ENCODE data around the gene TWF2.

TWF2 gene

GRCh38 chr3:52230889-52231499, 8.0 kb downstream of the TWF2 start:
- H3K9me3 ChIP-seq (ENCODE audit: insufficient read depth, low read length) = no peaks in the 10 kb centered on the region
- H3K36me3 ChIP-seq (ENCODE audit: low read length) = no peaks in the 10 kb centered on the region

DNA sequence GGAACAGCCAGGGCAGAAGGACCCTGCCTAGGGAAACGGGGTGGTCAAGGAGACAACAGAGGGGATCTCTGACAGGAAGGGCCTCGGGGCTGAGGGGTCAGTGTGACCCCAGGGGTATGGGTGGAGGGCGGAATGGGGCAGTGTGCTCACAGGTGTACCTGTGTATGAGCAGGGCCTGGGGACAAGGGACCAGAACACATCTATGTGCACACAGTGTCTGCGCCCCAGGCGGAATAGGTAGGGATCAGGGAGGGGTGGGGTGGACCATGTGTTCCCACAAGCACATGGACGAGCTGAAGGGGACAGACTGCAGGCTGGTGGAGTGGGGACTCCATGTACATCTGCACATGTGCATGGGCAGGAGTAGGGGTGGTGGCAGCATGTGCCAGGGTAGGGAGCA, 8.5 kb downstream of the TWF2 start:
- no peak overlapping the region for H2AFZ ChIP-seq (ENCODE audit: low read depth, low read length, severe bottlenecking)
- no peaks in the 10 kb centered on the region for H3K79me2 ChIP-seq (ENCODE audit: insufficient read depth, low read length)
- no peaks in the 10 kb centered on the region for H4K20me1 ChIP-seq (ENCODE audit: low read depth, low read length)
- no peak overlapping the region for H3K4me2 ChIP-seq (ENCODE audit: low read depth, low read length, poor library complexity, severe bottlenecking)
- no peak overlapping the region for H3K27ac ChIP-seq (ENCODE audit: low read depth, low read length)
- no peaks in the 10 kb centered on the region for H3K9me2 ChIP-seq (replicated peaks; ENCODE audit: insufficient read depth, low read length)
- H3K9me3 ChIP-seq (ENCODE audit: insufficient read depth, low read length) = no peaks in the 10 kb centered on the region
- H3K27me3 ChIP-seq (ENCODE audit: low read length) = no peaks in the 10 kb centered on the region
- no peak overlapping the region for H3K4me3 ChIP-seq (ENCODE audit: insufficient read depth, low read length, poor library complexity, severe bottlenecking)
- H3F3A ChIP-seq (ENCODE audit: insufficient read depth) = peaks cover 12% of the 10 kb centered on the region
- H3K36me3 ChIP-seq (ENCODE audit: low read length) = no peaks in the 10 kb centered on the region
- no peak overlapping the region for H3K9ac ChIP-seq (ENCODE audit: low read length)
- TF ChIP-seq CTCF (IDR thresholded peaks at IDR 0.05; ENCODE audit: insufficient read depth, low read length, poor library complexity, severe bottlenecking) (no peak), EZH2phosphoT487 (conservative IDR thresholded peaks at IDR 0.05; ENCODE audit: low read length) (no peak)

More at GRCh38 chr3:52230889-52231499, 8.0 kb downstream of the TWF2 start:
- peaks cover 8% of the 10 kb centered on the region; the same call in 1 of the 2 replicates for H3F3A ChIP-seq (ENCODE audit: insufficient read depth)
- H3K27me3 ChIP-seq (ENCODE audit: low read length) = no peaks in the 10 kb centered on the region
- no peak overlapping the region for H2AFZ ChIP-seq (ENCODE audit: low read depth, low read length, severe bottlenecking)
- H3K4me2 ChIP-seq (ENCODE audit: low read depth, low read length, poor library complexity, severe bottlenecking) = no peak overlapping the region
- no peak overlapping the region for H3K4me3 ChIP-seq (ENCODE audit: insufficient read depth, low read length, poor library complexity, severe bottlenecking)
- H3K9ac ChIP-seq (ENCODE audit: low read length) = no peak overlapping the region
- H4K20me1 ChIP-seq (ENCODE audit: low read depth, low read length) = no peaks in the 10 kb centered on the region
- H3K27ac ChIP-seq (ENCODE audit: low read depth, low read length) = no peak overlapping the region
- TF ChIP-seq CTCF (IDR thresholded peaks at IDR 0.05; ENCODE audit: insufficient read depth, low read length, poor library complexity, severe bottlenecking) (no peak), EZH2phosphoT487 (conservative IDR thresholded peaks at IDR 0.05; ENCODE audit: low read length) (no peak)
- no peaks in the 10 kb centered on the region for H3K79me2 ChIP-seq (ENCODE audit: insufficient read depth, low read length)
- no peaks in the 10 kb centered on the region for H3K9me2 ChIP-seq (replicated peaks; ENCODE audit: insufficient read depth, low read length)

- H3K9me3 ChIP-seq (ENCODE audit: insufficient read depth, low read length) = no peaks in the 10 kb centered on the region
- H3K27ac ChIP-seq (ENCODE audit: low read depth, low read length) = no peak overlapping the region
- no peaks in the 10 kb centered on the region for H3K27me3 ChIP-seq (ENCODE audit: low read length)
- peaks cover 12% of the 10 kb centered on the region for H3F3A ChIP-seq (ENCODE audit: insufficient read depth)
- H3K79me2 ChIP-seq (ENCODE audit: insufficient read depth, low read length) = peaks cover 3% of the 10 kb centered on the region
- TF ChIP-seq EZH2phosphoT487 (conservative IDR thresholded peaks at IDR 0.05; ENCODE audit: low read length) (no peak), CTCF (IDR thresholded peaks at IDR 0.05; ENCODE audit: insufficient read depth, low read length, poor library complexity, severe bottlenecking) (no peak)
- H4K20me1 ChIP-seq (ENCODE audit: low read depth, low read length) = no peaks in the 10 kb centered on the region
- H3K4me2 ChIP-seq (ENCODE audit: low read depth, low read length, poor library complexity, severe bottlenecking) = no peak overlapping the region
- no peaks in the 10 kb centered on the region for H3K36me3 ChIP-seq (ENCODE audit: low read length)
- no peak overlapping the region for H3K9ac ChIP-seq (ENCODE audit: low read length)
- H3K4me3 ChIP-seq (ENCODE audit: insufficient read depth, low read length, poor library complexity, severe bottlenecking) = no peak overlapping the region
- no peaks in the 10 kb centered on the region for H3K9me2 ChIP-seq (replicated peaks; ENCODE audit: insufficient read depth, low read length)
- H2AFZ ChIP-seq (ENCODE audit: low read depth, low read length, severe bottlenecking) = no peak overlapping the region
These were observed 9.3 kb downstream of the TWF2 start for GRCh38 chr3:52229656-52230055.
